K562 (cell line): ENCODE data around the gene MED20. TPM values are rescaled to one million over a fixed set of nuclear protein-coding genes. Genes with fewer than 3 reads are reported as not detected.

Source experiments
- ARID3A ChIP-seq: IDR thresholded peaks from 2 replicates; pipeline ENCODE4 v1.6.1; 2012; ENCODE audit warnings: low read depth, low read length, improper control_type of control experiment, borderline replicate concordance
- ELK1 ChIP-seq: sonication (generic); formaldehyde crosslinking; IDR thresholded peaks from 2 replicates; pipeline ENCODE4 v1.8.1; 2022; ENCODE audit warnings: missing genetic modification reagents
- ELK3 ChIP-seq: fragments of 450-650 bp; formaldehyde crosslinking; IDR thresholded peaks from 2 replicates; pipeline ENCODE4 v1.4.0; 2020; ENCODE audit warnings: mild to moderate bottlenecking
- FOXM1 ChIP-seq, 2 experiments: fragments of 450-650 bp in 1 of 2; sonication (generic) in 1 of 2; formaldehyde crosslinking in 1 of 2; IDR thresholded peaks; 2 replicates each; pipeline versions ENCODE4 v1.6.1 to v1.9.0; 2017 to 2022; ENCODE audit warnings: low read depth in 2 of 2, mild to moderate bottlenecking in 2 of 2, missing genetic modification reagents in 1 of 2, moderate library complexity in 1 of 2
- HDAC3 ChIP-seq: fragments of 450-650 bp; IDR thresholded peaks from 2 replicates; pipeline ENCODE4 v1.6.1; 2018; ENCODE audit warnings: borderline replicate concordance, mild to moderate bottlenecking, moderate library complexity; ENCODE audit not compliant: partially characterized antibody
- PHB ChIP-seq: fragments of 250-450 bp; sonication (Bioruptor Pico); IDR thresholded peaks from 2 replicates; pipeline ENCODE4 v1.5.0; 2021
- RB1 ChIP-seq: fragments of 450-650 bp; IDR thresholded peaks from 2 replicates; pipeline ENCODE4 v1.6.1; 2017; ENCODE audit warnings: low read depth, mild to moderate bottlenecking
- SP2 ChIP-seq: IDR thresholded peaks from 2 replicates; pipeline ENCODE4 v1.6.1; 2011; ENCODE audit warnings: mild to moderate bottlenecking, low read depth, low read length, moderate library complexity; ENCODE audit not compliant: poor library complexity, severe bottlenecking; ENCODE audit errors: extremely low read depth
- STAG1 ChIP-seq: sonication (generic); formaldehyde crosslinking; IDR thresholded peaks from 2 replicates; pipeline ENCODE4 v1.5.0; 2020; ENCODE audit warnings: missing genetic modification reagents, borderline replicate concordance
- YY1 ChIP-seq, 3 experiments: IDR thresholded peaks; 2 replicates each; pipeline ENCODE4 v1.6.1; 2011; ENCODE audit warnings: low read length in 2 of 3, mild to moderate bottlenecking in 2 of 3, moderate library complexity in 2 of 3, borderline replicate concordance in 1 of 3, control low read depth in 1 of 3, low read depth in 1 of 3; ENCODE audit not compliant: insufficient read depth in 3 of 3, insufficient replicate concordance in 2 of 3, control insufficient read depth in 1 of 3, insufficient read length in 1 of 3; ENCODE audit errors: extremely low read depth in 1 of 3
- ZNF232 ChIP-seq: sonication (generic); formaldehyde crosslinking; IDR thresholded peaks from 2 replicates; pipeline ENCODE4 v1.8.0; 2022; ENCODE audit warnings: mild to moderate bottlenecking, missing genetic modification reagents
- ZNF318 ChIP-seq, 2 experiments: fragments of 450-650 bp; IDR thresholded peaks; 2 replicates each; pipeline ENCODE4 v1.6.1; 2016; ENCODE audit warnings: mild to moderate bottlenecking in 2 of 2, borderline replicate concordance in 1 of 2, low read depth in 1 of 2, moderate library complexity in 1 of 2
- ZNF695 ChIP-seq: fragments of 450-650 bp; formaldehyde crosslinking; IDR thresholded peaks from 2 replicates; pipeline ENCODE4 v1.4.0; 2020; ENCODE audit warnings: mild to moderate bottlenecking, moderate library complexity
- polyA plus RNA-seq, 8 experiments: library from polyadenylated mRNA; depleted of rRNA in 4 of 8; stranded (reverse) in 5 of 8; unstranded in 3 of 8; fragments of >200 nt; fragmentation: Nextera tagmentation in 2 of 8; fragmentation: Illumina TruSeq in 1 of 8; extraction: Ambion mirVana in 2 of 8; extraction: Trizol in 1 of 8; gene quantifications; 2 replicates each; pipeline versions ENCODE4 v1.2.1 to v1.2.3, GENCODE V29; 2011 to 2014; ENCODE audit warnings: inconsistent platforms in 1 of 8, missing spikeins in 1 of 8
- total RNA-seq, 7 experiments: library from RNA; depleted of rRNA in 6 of 7; stranded (reverse); fragments of >200 nt in 6 of 7; fragmentation: Illumina TruSeq in 2 of 7; extraction: Trizol in 2 of 7; gene quantifications; 2 replicates each; pipeline versions ENCODE4 v1.2.1 to v1.2.3, GENCODE V29; 2011 to 2021; ENCODE audit warnings: low replicate concordance in 1 of 7

The MED20 gene
- total and polyA plus RNA-seq, 9 of the 15 experiments (the other 6 are each of a cell fraction or from before 2014, with no cell fraction given), result 27.3 to 80.9 (median 46.0) TPM

- TF ChIP-seq ZNF318 (IDR thresholded peaks at IDR 0.05; ENCODE audit: borderline replicate concordance in 1 of 2, low read depth in 1 of 2), result no peak
- TF ChIP-seq ZNF695 (CRISPR knock-in tag), result no peak
- TF ChIP-seq ELK1 (CRISPR knock-in tag), result no peak
- no peak for TF ChIP-seq HDAC3
- TF ChIP-seq ZNF232 (CRISPR knock-in tag), result no peak
- TF ChIP-seq SP2, result no peak
- no peak for TF ChIP-seq PHB (CRISPR knock-in tag)
- 0 out of 2 replicates have a peak, but pooled peaks have one; percentile 27 for TF ChIP-seq ARID3A
- TF ChIP-seq RB1, result 0 out of 2 replicates have a peak, but pooled peaks have one; percentile 29
- TF ChIP-seq FOXM1 (IDR thresholded peaks at IDR 0.05; ENCODE audit: low read depth), result no peak
- no peak for TF ChIP-seq FOXM1 (CRISPR knock-in tag; IDR thresholded peaks at IDR 0.05; ENCODE audit: low read depth)
- peak; percentile 75; the same call in 1 of the 2 replicates for TF ChIP-seq STAG1 (CRISPR knock-in tag)
- no peak for TF ChIP-seq ELK3 (CRISPR knock-in tag)
- TF ChIP-seq YY1 (IDR thresholded peaks at IDR 0.05; ENCODE audit: borderline replicate concordance in 1 of 3, control insufficient read depth in 1 of 3, extremely low read depth in 1 of 3, insufficient read depth in 3 of 3, insufficient read length in 1 of 3, insufficient replicate concordance in 2 of 3, low read depth in 1 of 3, low read length in 2 of 3), result no peak
Measured at GRCh38 chr6:41901882-41902519, 18.9 kb downstream of the MED20 start (continued).
